ENCODE results near the gene LENG9. TPM values are rescaled to one million over a fixed set of nuclear protein-coding genes. Genes with fewer than 3 reads are reported as not detected.

LENG9 gene
- total RNA-seq, 2 experiments from 2014 or later, result 4.3 to 5.5 TPM

DNA sequence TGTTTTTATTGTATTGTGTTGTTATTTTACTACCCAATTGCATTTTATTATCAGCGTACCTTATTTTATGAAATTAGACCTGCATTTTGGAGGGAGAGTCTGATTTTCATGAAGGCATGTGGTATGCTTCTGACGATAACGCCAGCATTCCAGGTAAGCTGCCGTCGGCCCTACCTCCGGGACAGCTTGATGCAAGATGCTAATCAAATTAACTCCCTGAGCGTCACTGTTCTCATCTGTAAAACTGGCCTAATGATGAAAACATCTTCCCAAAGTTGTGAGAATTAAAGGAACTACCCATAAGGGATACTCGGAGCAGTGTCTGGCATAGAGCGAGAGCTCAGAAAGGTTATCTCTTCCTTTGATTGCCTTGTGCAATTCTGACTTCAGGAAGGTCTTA, 26.2 kb upstream of the LENG9 start:
- ATAC-seq, result no peak
- POLR2A ChIA-PET, result no interaction called here
- no peak for TF ChIP-seq CTCF (IDR thresholded peaks at IDR 0.05)
- Mint-ChIP-seq H3K36me3 (ENCODE audit: low read depth) (no peaks in the 10 kb centered on the region), H3K27me3 (peaks cover 17% of the 10 kb centered on the region), H3K4me3 (no peak overlapping the region), H3K27ac (no peak overlapping the region), H3K4me1 (ENCODE audit: low read depth) (peaks cover 2% of the 10 kb centered on the region), H3K9me3 (no peaks in the 10 kb centered on the region)
- DNase-seq, result no peak
- intact Hi-C loops (cut with micrococcal nuclease), result no loop called here
- CTCF ChIA-PET, result interaction anchor here (1.0 to 1.5 kb wide), 2 partner anchors 9 to 11 kb away, joined by 4 to 7 read pairs; no protein-coding TSS in a partner anchor

- ChIA-PET POLR2A (interaction anchor here (0.6 kb wide), 1 partner anchor 193 kb away, joined by 5 read pairs; no protein-coding TSS in a partner anchor), CTCF (interaction anchor here (1.0 to 1.5 kb wide), 2 partner anchors 8 to 10 kb away, joined by 4 to 7 read pairs; no protein-coding TSS in a partner anchor)
- H3K27me3 Mint-ChIP-seq, result peaks cover 18% of the 10 kb centered on the region
Observed at GRCh38 chr19:54489341-54489740, 25.8 kb upstream of the LENG9 start.

DNA sequence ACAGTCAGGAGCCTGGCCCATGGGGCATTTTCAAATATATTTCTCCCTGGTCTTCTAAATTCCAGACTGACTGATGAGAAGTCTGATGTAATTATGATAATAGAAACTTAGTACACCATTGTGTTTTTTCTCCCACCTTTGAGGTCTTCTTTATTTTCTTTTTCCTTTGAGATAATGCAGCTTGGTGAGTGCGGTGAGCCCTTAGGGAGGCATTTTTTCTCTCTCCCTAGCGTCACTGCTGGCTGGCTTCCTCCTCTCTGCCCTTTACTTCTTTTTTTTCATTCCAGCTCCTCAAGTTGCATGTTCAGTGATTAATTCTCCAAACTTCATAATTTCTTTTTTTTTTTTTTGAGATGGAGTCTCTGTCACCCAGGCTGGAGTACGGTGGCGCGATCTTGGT, 22.3 kb upstream of the LENG9 start:
- Mint-ChIP-seq H3K4me3 (no peak overlapping the region), H3K4me1 (ENCODE audit: low read depth) (peaks cover 4% of the 10 kb centered on the region), H3K36me3 (ENCODE audit: low read depth) (no peaks in the 10 kb centered on the region), H3K27me3 (peaks cover 15% of the 10 kb centered on the region), H3K9me3 (no peaks in the 10 kb centered on the region), H3K27ac (no peak overlapping the region)
- no peak for TF ChIP-seq CTCF (IDR thresholded peaks at IDR 0.05)
- ChIA-PET POLR2A (no interaction called here), CTCF (no interaction called here)
- ATAC-seq (no peak), DNase-seq (no peak)
- intact Hi-C loops (cut with micrococcal nuclease), result no loop called here

More at GRCh38 chr19:54489341-54489740, 25.8 kb upstream of the LENG9 start:
- DNase-seq, result no peak
- intact Hi-C loops (cut with micrococcal nuclease), result no loop called here
- no peaks in the 10 kb centered on the region for H3K36me3 Mint-ChIP-seq (ENCODE audit: low read depth)
- H3K9me3 Mint-ChIP-seq, result no peaks in the 10 kb centered on the region
- H3K27ac Mint-ChIP-seq, result no peak overlapping the region
- H3K4me3 Mint-ChIP-seq, result no peak overlapping the region
- no peak for TF ChIP-seq CTCF (IDR thresholded peaks at IDR 0.05)
- no peak for ATAC-seq
- peaks cover 2% of the 10 kb centered on the region for H3K4me1 Mint-ChIP-seq (ENCODE audit: low read depth)

GRCh38 chr19:54484451-54484850, 20.9 kb upstream of the LENG9 start:
- DNase-seq (no peak), ATAC-seq (no peak)
- intact Hi-C loops (cut with micrococcal nuclease), result no loop called here
- peaks cover 4% of the 10 kb centered on the region for H3K4me1 Mint-ChIP-seq (ENCODE audit: low read depth)
- TF ChIP-seq CTCF (IDR thresholded peaks at IDR 0.05), result no peak
- H3K9me3 Mint-ChIP-seq, result no peaks in the 10 kb centered on the region
- POLR2A ChIA-PET, result no interaction called here
- CTCF ChIA-PET, result no interaction called here
- H3K27me3 Mint-ChIP-seq, result peaks cover 16% of the 10 kb centered on the region
- H3K36me3 Mint-ChIP-seq (ENCODE audit: low read depth), result no peaks in the 10 kb centered on the region
- no peak overlapping the region for H3K4me3 Mint-ChIP-seq
- no peak overlapping the region for H3K27ac Mint-ChIP-seq

DNA sequence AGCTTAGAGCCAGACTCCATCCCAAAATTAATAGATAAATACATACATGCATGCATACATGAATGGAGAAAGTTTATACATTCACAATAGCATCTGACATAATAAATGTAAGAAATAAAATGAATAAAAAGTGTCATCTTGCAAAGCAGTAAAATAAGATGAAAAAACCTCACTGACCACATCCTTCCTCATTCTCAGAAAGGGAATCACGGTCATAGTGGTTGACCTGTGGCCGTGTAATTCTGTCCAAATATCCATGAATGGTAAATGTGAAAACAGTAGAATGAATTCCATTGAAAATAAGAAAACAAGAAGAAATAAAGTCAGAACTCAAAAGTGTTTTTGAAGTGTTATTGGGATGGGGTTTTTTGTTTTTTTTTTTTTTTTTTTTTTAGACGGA, 19.3 kb upstream of the LENG9 start:
- H3K36me3 Mint-ChIP-seq (ENCODE audit: low read depth), result no peaks in the 10 kb centered on the region
- no peak overlapping the region for H3K4me3 Mint-ChIP-seq
- intact Hi-C loops (cut with micrococcal nuclease), result no loop called here
- peaks cover 18% of the 10 kb centered on the region for H3K27me3 Mint-ChIP-seq
- CTCF ChIA-PET, result interaction anchor here (0.6 to 6.6 kb wide), 3 partner anchors 12 to 269 kb away, joined by 3 to 66 read pairs (median 3); no protein-coding TSS in a partner anchor
- H3K27ac Mint-ChIP-seq, result no peak overlapping the region
- H3K4me1 Mint-ChIP-seq (ENCODE audit: low read depth), result peaks cover 4% of the 10 kb centered on the region
- POLR2A ChIA-PET, result no interaction called here
- DNase-seq, result no peak
- TF ChIP-seq CTCF (IDR thresholded peaks at IDR 0.05), result no peak
- no peak for ATAC-seq
- H3K9me3 Mint-ChIP-seq, result no peaks in the 10 kb centered on the region

All from activated CD8-positive, alpha-beta T cell treated with anti-CD3 and anti-CD28 coated beads for 36 hours (primary cell).